Measurements from ENCODE around the gene B4GALT6.

Gene B4GALT6

GRCh38 chr18:31655354-31655753, 29.0 kb downstream of the B4GALT6 start:
- TF ChIP-seq CTCF (IDR thresholded peaks at IDR 0.05; ENCODE audit: low read length, missing control alignments): no peak
- no peak for DNase-seq (ENCODE audit: low read depth)
- H3K4me3 ChIP-seq (replicated peaks; ENCODE audit: low read depth, low read length): no peak overlapping the region

- no peak for TF ChIP-seq CTCF (IDR thresholded peaks at IDR 0.05; ENCODE audit: low read length, missing control alignments)
- DNase-seq (ENCODE audit: low read depth): no peak
- no peak overlapping the region for H3K4me3 ChIP-seq (replicated peaks; ENCODE audit: low read depth, low read length)
Measured at GRCh38 chr18:31652877-31653276, 31.5 kb downstream of the B4GALT6 start.

- no peak for DNase-seq (ENCODE audit: low read depth)
- H3K4me3 ChIP-seq (replicated peaks; ENCODE audit: low read depth, low read length): no peak overlapping the region
- no peak for TF ChIP-seq CTCF (IDR thresholded peaks at IDR 0.05; ENCODE audit: low read length, missing control alignments)
Measured at GRCh38 chr18:31652357-31652756, 32.0 kb downstream of the B4GALT6 start.

- no peak for TF ChIP-seq CTCF (IDR thresholded peaks at IDR 0.05; ENCODE audit: low read length, missing control alignments)
- DNase-seq (ENCODE audit: low read depth): no peak
Measured at GRCh38 chr18:31651369-31651768, 33.0 kb downstream of the B4GALT6 start.

GRCh38 chr18:31649978-31650719, 34.2 kb downstream of the B4GALT6 start:
- DNase-seq (ENCODE audit: low read depth): no peak
- no peak for TF ChIP-seq CTCF (IDR thresholded peaks at IDR 0.05; ENCODE audit: low read length, missing control alignments)
- no peak overlapping the region for H3K4me3 ChIP-seq (replicated peaks; ENCODE audit: low read depth, low read length)

More at GRCh38 chr18:31651369-31651768, 33.0 kb downstream of the B4GALT6 start:
- H3K4me3 ChIP-seq (replicated peaks; ENCODE audit: low read depth, low read length): no peak overlapping the region

- no peak for DNase-seq (ENCODE audit: low read depth)
- H3K4me3 ChIP-seq (replicated peaks; ENCODE audit: low read depth, low read length): no peak overlapping the region
- TF ChIP-seq CTCF (IDR thresholded peaks at IDR 0.05; ENCODE audit: low read length, missing control alignments): no peak
Measured at GRCh38 chr18:31649449-31649848, 34.9 kb downstream of the B4GALT6 start.

GRCh38 chr18:31648966-31649429, 35.4 kb downstream of the B4GALT6 start:
- DNase-seq (ENCODE audit: low read depth): peak; percentile 65
- TF ChIP-seq CTCF (IDR thresholded peaks at IDR 0.05; ENCODE audit: low read length, missing control alignments): no peak
- H3K4me3 ChIP-seq (replicated peaks; ENCODE audit: low read depth, low read length): no peak overlapping the region
